Jurkat, Clone E6-1 (cell line): Measurements from ENCODE around the gene GOLGA7B.

ENCODE experiments used
- DNase-seq: peaks from one replicate; pipeline ENCODE4 v3.0.0-alpha.2; 2011; ENCODE audit warnings: low read depth, low spot score
- H3K4me3 ChIP-seq: 2 replicates; pipeline ENCODE4 v1.5.1; 2011; ENCODE audit warnings: mild to moderate bottlenecking, low read length, control low read depth, moderate library complexity

The GOLGA7B gene

GRCh38 chr10:97910661-97911060 is 61.0 kb downstream of the GOLGA7B start:
- H3K4me3 ChIP-seq = no peak overlapping the region
- DNase-seq = no peak

GRCh38 chr10:97911217-97911616 is 61.6 kb downstream of the GOLGA7B start:
- DNase-seq = no peak
- no peak overlapping the region for H3K4me3 ChIP-seq

GRCh38 chr10:97913193-97913592 is 63.5 kb downstream of the GOLGA7B start:
- H3K4me3 ChIP-seq = no peak overlapping the region
- no peak for DNase-seq

GRCh38 chr10:97913614-97914013 is 64.0 kb downstream of the GOLGA7B start:
- no peak overlapping the region for H3K4me3 ChIP-seq
- no peak for DNase-seq

- no peak for DNase-seq
- H3K4me3 ChIP-seq = no peak overlapping the region
Measured at GRCh38 chr10:97914171-97914836, 64.7 kb downstream of the GOLGA7B start.

GRCh38 chr10:97914837-97915211 is 65.2 kb downstream of the GOLGA7B start:
- peak; percentile 47 for DNase-seq
- no peak overlapping the region for H3K4me3 ChIP-seq

GRCh38 chr10:97915346-97916131 is 65.9 kb downstream of the GOLGA7B start:
- DNase-seq = no peak
- no peak overlapping the region for H3K4me3 ChIP-seq

- DNase-seq = no peak
Measured at GRCh38 chr10:97916586-97916985, 66.9 kb downstream of the GOLGA7B start.

GRCh38 chr10:97919012-97919411 is 69.4 kb downstream of the GOLGA7B start:
- no peak overlapping the region for H3K4me3 ChIP-seq
- peak; percentile 23 for DNase-seq

More at GRCh38 chr10:97916586-97916985, 66.9 kb downstream of the GOLGA7B start:
- H3K4me3 ChIP-seq = no peak overlapping the region

GRCh38 chr10:97920865-97921264 is 71.2 kb downstream of the GOLGA7B start:
- DNase-seq = no peak
- H3K4me3 ChIP-seq = no peak overlapping the region
